ENCODE data around the gene XCL2.
"Not testable (repeated sequence)": the region's sequence is repeated elsewhere in the genome, so short reads cannot be mapped to it uniquely, and the experiment has no call there.

The XCL2 gene

DNA sequence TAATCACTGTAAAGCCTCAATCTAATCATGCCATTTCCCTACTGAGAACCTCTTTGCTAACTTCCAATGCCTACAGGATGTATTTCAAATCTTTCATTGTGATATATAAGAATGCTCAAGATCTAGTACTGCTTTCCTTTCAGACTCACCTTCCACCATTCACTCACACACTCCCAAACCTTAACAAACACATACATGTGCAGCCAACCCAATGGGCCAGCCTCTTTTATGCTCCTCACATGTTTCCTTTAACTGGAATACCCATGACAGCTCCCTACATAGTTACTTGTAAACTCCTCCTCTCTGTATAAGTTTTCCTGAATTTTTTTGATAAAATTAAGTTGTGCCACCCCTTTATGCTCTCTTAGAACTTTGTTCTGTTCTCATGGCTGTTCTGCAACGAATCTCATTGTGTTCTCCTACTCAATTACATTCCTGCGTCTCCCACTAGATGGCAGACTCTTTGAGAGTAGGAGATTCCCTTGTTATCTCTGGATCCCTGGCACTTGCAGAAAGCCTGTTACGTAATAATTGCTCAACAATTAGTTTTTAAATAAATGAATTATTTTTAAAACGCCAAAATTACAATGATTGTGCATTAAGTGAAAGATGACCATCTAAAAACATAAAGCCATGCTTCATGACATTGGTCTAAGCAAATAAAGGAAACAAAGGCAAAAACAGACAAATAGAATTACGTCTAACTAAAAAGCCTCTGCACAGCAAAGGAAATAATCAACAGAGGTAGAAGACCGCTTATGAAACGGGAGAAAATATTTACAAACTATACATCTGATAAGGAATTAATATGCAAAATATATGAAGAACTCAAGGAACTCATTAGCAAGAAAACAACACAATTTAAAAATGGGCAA lies 2.1 kb upstream of the XCL2 start:
- not testable (repeated sequence) for DNase-seq (ENCODE audit: low read depth); H3K4me3 ChIP-seq (ENCODE audit: low read depth, low read length)
- TF ChIP-seq CTCF (IDR thresholded peaks at IDR 0.05; ENCODE audit: control insufficient read depth, extremely low read depth, insufficient read depth): peak; percentile 71

GRCh38 chr1:168542978-168543377 lies 819 bp downstream of the XCL2 start:
- DNase-seq (ENCODE audit: low read depth); H3K4me3 ChIP-seq (ENCODE audit: low read depth, low read length): not testable (repeated sequence)

DNA sequence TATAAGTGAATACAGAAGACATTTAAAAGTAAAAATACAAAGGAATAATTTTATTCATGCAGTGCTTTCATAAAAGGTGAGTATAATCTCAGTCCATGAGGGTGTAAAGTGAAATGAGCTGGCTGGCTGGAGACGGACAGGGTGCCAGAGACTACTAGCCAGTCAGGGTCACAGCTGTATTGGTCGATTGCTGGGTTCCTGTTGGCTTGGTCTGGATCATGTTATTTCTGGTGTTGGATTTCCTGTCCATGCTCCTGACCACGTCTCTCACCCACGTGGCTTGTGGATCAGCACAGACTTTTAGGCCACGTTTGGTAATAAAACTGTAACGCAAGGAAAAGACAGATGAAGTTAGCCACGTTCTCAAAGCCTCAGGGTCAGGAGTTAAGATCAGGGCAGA lies 3.0 kb downstream of the XCL2 start:
- DNase-seq (ENCODE audit: low read depth); H3K4me3 ChIP-seq (ENCODE audit: low read depth, low read length): not testable (repeated sequence)

DNA sequence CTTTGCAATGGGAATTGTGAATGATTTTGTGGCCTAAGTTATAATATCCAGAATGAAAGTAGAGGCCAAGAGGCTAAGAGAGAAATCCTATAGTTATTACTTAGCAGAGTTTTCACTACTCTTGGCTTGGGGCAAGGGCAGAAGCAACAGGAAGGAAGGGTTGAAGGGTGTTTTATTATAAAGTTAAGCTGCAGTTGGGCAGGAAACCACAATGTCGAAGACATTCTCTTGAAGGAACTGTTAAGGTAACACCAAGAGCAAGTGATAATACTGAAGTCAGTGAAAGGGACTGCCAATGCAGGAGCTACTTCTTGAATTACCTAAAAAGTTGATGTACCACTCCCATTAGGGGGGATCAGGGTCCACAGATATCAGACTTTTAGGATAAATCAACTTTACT lies 8.3 kb downstream of the XCL2 start:
- no peak for TF ChIP-seq CTCF (IDR thresholded peaks at IDR 0.05; ENCODE audit: control insufficient read depth, extremely low read depth, insufficient read depth)
- no peak overlapping the region for H3K4me3 ChIP-seq (ENCODE audit: low read depth, low read length)
- no peak for DNase-seq (ENCODE audit: low read depth)

GRCh38 chr1:168531615-168532345 lies 12.0 kb downstream of the XCL2 start:
- DNase-seq (ENCODE audit: low read depth): no peak
- TF ChIP-seq CTCF (IDR thresholded peaks at IDR 0.05; ENCODE audit: control insufficient read depth, extremely low read depth, insufficient read depth): no peak
- no peak overlapping the region for H3K4me3 ChIP-seq (ENCODE audit: low read depth, low read length)

DNA sequence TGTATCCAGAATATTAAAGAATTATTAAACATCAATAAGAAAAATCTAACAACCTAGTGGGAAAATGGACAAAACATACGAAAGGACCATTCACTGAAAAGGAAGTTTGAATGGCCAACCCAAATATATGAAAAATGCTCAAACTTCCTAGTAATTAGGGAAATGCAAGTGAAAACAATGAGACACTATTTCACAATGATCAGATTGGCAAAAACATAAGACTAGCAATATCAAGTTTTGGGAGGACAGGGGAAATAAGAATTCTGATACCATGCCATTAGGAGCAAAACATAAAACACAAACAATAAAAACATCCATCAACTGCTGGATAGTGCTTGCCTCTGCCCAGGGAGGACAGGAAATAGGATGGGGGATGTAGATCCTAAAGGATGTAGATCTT lies 14.3 kb downstream of the XCL2 start:
- no peak overlapping the region for H3K4me3 ChIP-seq (ENCODE audit: low read depth, low read length)
- no peak for TF ChIP-seq CTCF (IDR thresholded peaks at IDR 0.05; ENCODE audit: control insufficient read depth, extremely low read depth, insufficient read depth)
- no peak for DNase-seq (ENCODE audit: low read depth)

DNA sequence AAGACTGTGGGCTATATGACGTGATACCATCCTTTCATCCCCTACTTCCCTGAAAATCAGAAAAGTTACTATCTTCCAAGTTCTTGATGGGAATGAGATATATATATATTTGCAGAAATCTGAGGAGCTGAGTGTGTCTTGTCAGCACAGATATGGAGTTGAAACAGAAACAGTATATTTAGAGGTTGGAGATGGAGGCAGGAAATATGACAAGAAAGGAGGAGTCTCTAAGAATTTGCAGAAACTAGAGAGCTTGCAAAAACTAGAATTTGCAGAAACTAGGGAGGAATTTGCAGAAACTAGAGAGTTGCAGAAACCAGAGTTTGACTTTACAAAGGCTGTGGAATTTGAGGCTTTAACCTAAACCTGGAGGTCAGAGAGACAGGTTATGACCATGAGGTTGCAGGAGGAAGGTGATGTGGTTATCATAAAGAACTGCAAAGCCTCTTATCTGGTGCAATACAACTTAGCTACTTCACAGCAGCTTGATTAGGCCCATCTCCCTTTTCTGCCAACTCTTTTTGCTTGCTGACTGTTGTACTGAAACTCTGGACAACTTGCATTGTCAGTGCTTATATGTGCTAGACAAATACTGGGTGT lies 22.3 kb downstream of the XCL2 start:
- no peak overlapping the region for H3K4me3 ChIP-seq (ENCODE audit: low read depth, low read length)
- no peak for TF ChIP-seq CTCF (IDR thresholded peaks at IDR 0.05; ENCODE audit: control insufficient read depth, extremely low read depth, insufficient read depth)
- DNase-seq (ENCODE audit: low read depth): no peak
